Measurements from ENCODE around the gene GNG12. TPM values are rescaled to one million over a fixed set of nuclear protein-coding genes. Genes with fewer than 3 reads are reported as not detected.
"Not testable (repeated sequence)": the region's sequence is repeated elsewhere in the genome, so short reads cannot be mapped to it uniquely, and the experiment has no call there.

The GNG12 gene
- total RNA-seq, 1 donor from 2014 or later: 37.2 TPM

- no peak for ATAC-seq
- intact Hi-C loops (cut with DNase I): no loop called here
These were observed 169.2 kb downstream of the GNG12 start for GRCh38 chr1:67664048-67664447.

GRCh38 chr1:67662884-67663283 lies 170.4 kb downstream of the GNG12 start:
- intact Hi-C loops (cut with DNase I): no loop called here
- DNase-seq (ENCODE audit: missing footprints): no peak
- no peak for ATAC-seq

More at GRCh38 chr1:67664048-67664447, 169.2 kb downstream of the GNG12 start:
- DNase-seq (ENCODE audit: missing footprints): no peak

GRCh38 chr1:67659229-67659628 lies 174.0 kb downstream of the GNG12 start:
- intact Hi-C loops (cut with DNase I): no loop called here
- DNase-seq (ENCODE audit: missing footprints): no peak
- no peak for ATAC-seq

GRCh38 chr1:67657152-67657551 lies 176.1 kb downstream of the GNG12 start:
- DNase-seq (ENCODE audit: missing footprints); ATAC-seq; intact Hi-C loops (cut with DNase I): not testable (repeated sequence)

- DNase-seq (ENCODE audit: missing footprints): no peak
- no peak for ATAC-seq
- intact Hi-C loops (cut with DNase I): no loop called here
These were observed 177.7 kb downstream of the GNG12 start for GRCh38 chr1:67655581-67655980.

- ATAC-seq (no peak), DNase-seq (ENCODE audit: missing footprints) (no peak)
- intact Hi-C loops (cut with DNase I): no loop called here
These were observed 180.0 kb downstream of the GNG12 start for GRCh38 chr1:67653304-67653703.

- ATAC-seq (no peak), DNase-seq (ENCODE audit: missing footprints) (no peak)
- intact Hi-C loops (cut with DNase I): no loop called here
These were observed 180.5 kb downstream of the GNG12 start for GRCh38 chr1:67652800-67653199.

Other genes starting within 250 kb of the GNG12 start
- gene GADD45A, start 148.3 kb downstream of the GNG12 start, total RNA-seq: 53.8 TPM
- gene DIRAS3, start 217.2 kb upstream of the GNG12 start, total RNA-seq: 23.7 TPM

Measured in Right ventricle myocardium inferior (tissue), 1 donor.